ENCODE data around the gene HLA-DRB5. TPM values are rescaled to one million over a fixed set of nuclear protein-coding genes. Genes with fewer than 3 reads are reported as not detected.

Gene HLA-DRB5
- total and polyA plus RNA-seq, 2 of the 4 experiments (the other 2 are of a cell fraction) = not detected

- Histone ChIP-seq H4K8ac (ENCODE audit: low read depth in 2 of 2, low read length in 2 of 2) (no peak overlapping the region), H3K27ac (ENCODE audit: insufficient read depth, low read length) (no peak overlapping the region), H3K36me3 (ENCODE audit: control insufficient read depth, insufficient read depth, low read length) (no peaks in the 10 kb centered on the region), H3K4me1 (ENCODE audit: control insufficient read depth, insufficient read depth, low read length) (no peaks in the 10 kb centered on the region), H2BK20ac (ENCODE audit: low read depth, low read length) (no peak overlapping the region), H2BK120ac (ENCODE audit: low read depth, low read length) (no peak overlapping the region), H3K4ac (ENCODE audit: low read depth, low read length) (no peak overlapping the region), H3K4me2 (ENCODE audit: low read depth, low read length) (no peak overlapping the region), H4K5ac (ENCODE audit: low read depth, low read length) (no peak overlapping the region), H3K56ac (ENCODE audit: extremely low read depth, insufficient read depth, low read length) (no peak overlapping the region), H3K4me3 (ENCODE audit: insufficient read depth, low read depth, low read length) (no peak overlapping the region), H3K9ac (ENCODE audit: low read depth, low read length) (no peak overlapping the region), H3K18ac (ENCODE audit: low read depth, low read length) (no peak overlapping the region), H2BK15ac (ENCODE audit: low read depth, low read length) (no peak overlapping the region), H3K9me3 (ENCODE audit: control insufficient read depth, insufficient read depth, low read length) (no peaks in the 10 kb centered on the region), H4K20me1 (ENCODE audit: insufficient read depth, low read length) (no peaks in the 10 kb centered on the region), H3K14ac (replicated peaks; ENCODE audit: low read depth, low read length) (no peak overlapping the region), H2AFZ (replicated peaks; ENCODE audit: low read length, poor library complexity) (no peak overlapping the region), H3K23ac (ENCODE audit: low read depth, low read length) (no peak overlapping the region), H3K9me1 (ENCODE audit: insufficient read depth, low read length) (no peaks in the 10 kb centered on the region), H2BK5ac (ENCODE audit: low read depth, low read length, poor library complexity, severe bottlenecking) (no peak overlapping the region), H4K91ac (ENCODE audit: insufficient read depth, low read depth, low read length) (no peak overlapping the region), H2AK5ac (ENCODE audit: low read depth, low read length) (no peak overlapping the region), H3K79me1 (ENCODE audit: low read depth in 1 of 2, low read length in 2 of 2) (no peaks in the 10 kb centered on the region), H2AK9ac (replicated peaks; ENCODE audit: low read depth, low read length, poor library complexity) (no peak overlapping the region), H3K27me3 (ENCODE audit: control insufficient read depth, insufficient read depth, low read length) (no peaks in the 10 kb centered on the region)
- ATAC-seq (ENCODE audit: low read depth) (no peak), DNase-seq (no peak)
- intact Hi-C loops (cut with micrococcal nuclease) (no loop called here), dilution Hi-C loops (cut with HindIII; ENCODE audit: low sequenced_read_pairs, unreplicated experiment) (no loop called here), in situ Hi-C loops (cut with MboI; ENCODE audit: low sequenced_read_pairs) (no loop called here)
- no TSS peak for BruUV-seq (replicated peaks)
- ChIA-PET POLR2A (ENCODE audit: unreplicated experiment) (no interaction called here), CTCF (no interaction called here)
- TF ChIP-seq FOS (IDR thresholded peaks at IDR 0.05; ENCODE audit: low read depth, low read length) = no peak
- no peak for TF ChIP-seq RAD21 (IDR thresholded peaks at IDR 0.05; ENCODE audit: low read length)
- no peak for TF ChIP-seq MAZ (IDR thresholded peaks at IDR 0.05; ENCODE audit: borderline replicate concordance, low read depth, low read length)
- no peak for TF ChIP-seq CTCF (conservative IDR thresholded peaks at IDR 0.05; ENCODE audit: low read depth, low read length)
- TF ChIP-seq MAFK (IDR thresholded peaks at IDR 0.05; ENCODE audit: low read depth, low read length) = no peak
- no peak for TF ChIP-seq CHD1 (IDR thresholded peaks at IDR 0.05; ENCODE audit: low read depth, low read length)
- no peak for TF ChIP-seq MXI1 (IDR thresholded peaks at IDR 0.05; ENCODE audit: borderline replicate concordance, low read depth, low read length)
- no peak for TF ChIP-seq POLR2A (IDR thresholded peaks at IDR 0.05; ENCODE audit: low read depth, low read length)
- no peak for TF ChIP-seq USF2 (IDR thresholded peaks at IDR 0.05; ENCODE audit: low read depth, low read length)
- no peak for TF ChIP-seq ELK1 (IDR thresholded peaks at IDR 0.05; ENCODE audit: borderline replicate concordance, low read depth, low read length)
- TF ChIP-seq CEBPB (IDR thresholded peaks at IDR 0.05; ENCODE audit: low read depth, low read length) = no peak
- no peak for TF ChIP-seq RCOR1 (IDR thresholded peaks at IDR 0.05; ENCODE audit: insufficient replicate concordance, low read length)
- TF ChIP-seq RFX5 (IDR thresholded peaks at IDR 0.05; ENCODE audit: low read depth, low read length) = no peak
- no peak for TF ChIP-seq SMC3 (IDR thresholded peaks at IDR 0.05; ENCODE audit: low read depth, low read length)
- TF ChIP-seq BHLHE40 (IDR thresholded peaks at IDR 0.05; ENCODE audit: low read depth, low read length) = no peak
- no peak for TF ChIP-seq NFE2L2 (IDR thresholded peaks at IDR 0.05; ENCODE audit: low read depth, low read length)
- WGBS, 2 experiments (ENCODE audit: extremely low coverage in 2 of 2, insufficient read length in 1 of 2) = 0% methylated on average over 1 of the region's 3 CpGs; no CpG with 5 or more reads in 1 of the 2 experiments
Measured at GRCh38 chr6:32501016-32501415, 29.1 kb downstream of the HLA-DRB5 start.

Measured in IMR-90 (cell line).